NCI-H146 treated with DMSO at 0.1 percent for 48 hours (cell line): ENCODE measurements around the gene PDSS2.
"Not testable (repeated sequence)": the region's sequence is repeated elsewhere in the genome, so short reads cannot be mapped to it uniquely, and the experiment has no call there.

Source experiments
- DNase-seq: peaks from one replicate; lab custom pipeline; 2025; ENCODE audit not compliant: unreplicated experiment; lab: John Stamatoyannopoulos, UW

Gene PDSS2

GRCh38 chr6:107369493-107369892 lies 89.9 kb downstream of the PDSS2 start:
- DNase-seq = no peak

- no peak for DNase-seq
Observed at GRCh38 chr6:107368471-107368870, 90.9 kb downstream of the PDSS2 start.

- not testable (repeated sequence) for DNase-seq
Observed at GRCh38 chr6:107364173-107364572, 95.2 kb downstream of the PDSS2 start.

- DNase-seq = no peak
Observed at GRCh38 chr6:107361753-107362604, 97.4 kb downstream of the PDSS2 start.

- DNase-seq = no peak
Observed at GRCh38 chr6:107360476-107360875, 98.9 kb downstream of the PDSS2 start.

GRCh38 chr6:107357842-107358241 lies 101.5 kb downstream of the PDSS2 start:
- no peak for DNase-seq

GRCh38 chr6:107357031-107357430 lies 102.3 kb downstream of the PDSS2 start:
- no peak for DNase-seq

- DNase-seq = no peak
Observed at GRCh38 chr6:107355659-107356058, 103.7 kb downstream of the PDSS2 start.

GRCh38 chr6:107354451-107354850 lies 104.9 kb downstream of the PDSS2 start:
- no peak for DNase-seq

GRCh38 chr6:107353773-107354382 lies 105.5 kb downstream of the PDSS2 start:
- no peak for DNase-seq

GRCh38 chr6:107348224-107348623 lies 111.1 kb downstream of the PDSS2 start:
- DNase-seq = no peak

GRCh38 chr6:107345393-107345792 lies 114.0 kb downstream of the PDSS2 start:
- no peak for DNase-seq

GRCh38 chr6:107344981-107345380 lies 114.4 kb downstream of the PDSS2 start:
- DNase-seq = no peak

GRCh38 chr6:107344383-107344782 lies 115.0 kb downstream of the PDSS2 start:
- no peak for DNase-seq

GRCh38 chr6:107342144-107342543 lies 117.2 kb downstream of the PDSS2 start:
- no peak for DNase-seq

GRCh38 chr6:107340881-107341280 lies 118.5 kb downstream of the PDSS2 start:
- DNase-seq = no peak

- DNase-seq = no peak
Observed at GRCh38 chr6:107337191-107337741, 122.1 kb downstream of the PDSS2 start.

GRCh38 chr6:107334026-107334425 lies 125.3 kb downstream of the PDSS2 start:
- DNase-seq = no peak

- no peak for DNase-seq
Observed at GRCh38 chr6:107333491-107333890, 125.9 kb downstream of the PDSS2 start.

GRCh38 chr6:107331409-107332386 lies 127.7 kb downstream of the PDSS2 start:
- DNase-seq = no peak

GRCh38 chr6:107330168-107330567 lies 129.2 kb downstream of the PDSS2 start:
- DNase-seq = no peak
